GM18870 (cell line): ENCODE measurements around the gene PPFIA2.
"Not testable (repeated sequence)": the region's sequence is repeated elsewhere in the genome, so short reads cannot be mapped to it uniquely, and the experiment has no call there.

Experiments used
- ATAC-seq: cut with Tn5 transposase; IDR thresholded peaks from one replicate; pipeline ENCODE4 v1.9.1; 2021; ENCODE audit warnings: moderate library complexity; ENCODE audit not compliant: unreplicated experiment

Gene PPFIA2

GRCh38 chr12:81670759-81671158 is 88.4 kb downstream of the PPFIA2 start:
- ATAC-seq: no peak

DNA sequence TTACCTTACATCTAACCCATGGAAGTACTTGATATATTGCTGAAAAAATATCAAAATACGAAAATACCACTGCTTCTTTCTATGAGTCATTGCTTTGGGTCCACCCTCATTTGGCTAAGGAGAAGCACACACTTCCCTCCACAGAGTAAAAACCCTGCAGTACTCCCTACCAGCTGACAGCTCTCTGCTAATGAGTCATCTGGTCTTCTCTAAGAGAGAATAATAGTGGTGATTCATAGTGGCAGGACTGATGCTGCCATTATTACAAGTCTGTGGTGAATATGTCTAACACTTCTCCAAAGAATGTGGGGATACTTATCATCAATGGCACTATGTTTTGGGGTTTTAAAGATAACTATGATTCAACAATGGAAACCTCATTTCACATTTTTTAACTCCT is 90.7 kb downstream of the PPFIA2 start:
- peak; percentile 99 for ATAC-seq

- ATAC-seq: not testable (repeated sequence)
Observed at GRCh38 chr12:81659310-81659709, 99.8 kb downstream of the PPFIA2 start.

- ATAC-seq: peak; percentile 73
Observed at GRCh38 chr12:81644503-81644902, 114.6 kb downstream of the PPFIA2 start.

- no peak for ATAC-seq
Observed at GRCh38 chr12:81639196-81639595, 120.0 kb downstream of the PPFIA2 start.

- no peak for ATAC-seq
Observed at GRCh38 chr12:81633127-81633526, 126.0 kb downstream of the PPFIA2 start.

DNA sequence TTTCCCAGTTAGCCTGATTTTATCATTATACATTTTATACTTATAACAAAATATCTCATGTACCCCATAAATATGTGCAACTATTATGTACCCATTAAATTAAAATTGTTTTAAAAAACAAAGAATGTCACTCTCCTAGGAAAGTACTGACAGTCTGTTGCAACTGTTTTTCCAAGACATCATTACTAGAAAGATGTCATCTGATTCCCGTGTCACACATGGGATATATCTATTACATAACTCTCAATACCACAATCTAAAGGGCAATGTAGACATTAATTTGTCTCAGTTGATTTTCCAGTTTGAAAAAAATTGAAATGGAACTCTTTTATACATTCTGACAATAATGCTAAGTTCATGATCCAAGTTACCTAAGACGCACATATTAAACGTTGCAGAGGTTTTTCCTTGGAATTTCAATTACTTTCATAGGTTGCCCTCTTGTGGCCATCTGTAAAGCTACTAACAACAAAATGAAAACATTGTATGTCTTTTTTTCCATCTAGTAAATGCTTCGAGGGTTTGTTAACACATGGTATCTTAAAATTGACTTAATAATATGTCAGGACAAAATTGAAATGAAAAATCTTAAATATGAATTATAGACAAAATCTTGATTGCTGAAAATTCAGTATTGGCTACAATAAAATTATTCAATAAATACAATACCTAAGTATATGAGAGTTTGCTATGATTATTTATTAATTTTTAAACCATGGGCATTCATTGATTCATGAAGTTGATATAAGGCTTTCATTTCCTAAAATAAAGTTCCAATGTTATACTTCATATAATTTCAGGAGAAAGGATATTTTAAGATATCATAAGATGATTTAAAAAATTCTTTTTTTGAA is 131.6 kb downstream of the PPFIA2 start:
- no peak for ATAC-seq

DNA sequence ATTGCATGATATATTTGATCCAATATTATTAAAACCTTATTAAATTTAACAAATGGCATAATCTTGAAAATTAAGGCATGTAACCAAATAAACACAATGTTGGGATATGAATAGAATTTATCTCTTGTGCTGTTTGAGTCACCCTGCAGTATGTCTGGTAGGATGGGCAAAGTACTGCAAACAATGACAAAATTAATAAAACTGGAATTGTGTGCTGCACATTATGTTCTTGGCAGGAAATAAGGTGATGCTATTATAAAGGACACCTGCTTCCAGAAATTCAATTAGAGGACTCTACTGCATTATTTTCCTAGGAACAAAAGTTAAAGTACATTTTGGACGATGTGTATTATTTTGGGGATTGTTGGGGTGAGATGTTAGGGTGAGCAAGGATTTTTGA is 132.7 kb downstream of the PPFIA2 start:
- ATAC-seq: no peak

- ATAC-seq: no peak
Observed at GRCh38 chr12:81617915-81618314, 141.2 kb downstream of the PPFIA2 start.

GRCh38 chr12:81615026-81615588 is 144.0 kb downstream of the PPFIA2 start:
- no peak for ATAC-seq

- peak; percentile 81 for ATAC-seq
Observed at GRCh38 chr12:81610955-81611889, 147.9 kb downstream of the PPFIA2 start.

GRCh38 chr12:81597928-81598604 is 161.1 kb downstream of the PPFIA2 start:
- peak; percentile 98 for ATAC-seq

DNA sequence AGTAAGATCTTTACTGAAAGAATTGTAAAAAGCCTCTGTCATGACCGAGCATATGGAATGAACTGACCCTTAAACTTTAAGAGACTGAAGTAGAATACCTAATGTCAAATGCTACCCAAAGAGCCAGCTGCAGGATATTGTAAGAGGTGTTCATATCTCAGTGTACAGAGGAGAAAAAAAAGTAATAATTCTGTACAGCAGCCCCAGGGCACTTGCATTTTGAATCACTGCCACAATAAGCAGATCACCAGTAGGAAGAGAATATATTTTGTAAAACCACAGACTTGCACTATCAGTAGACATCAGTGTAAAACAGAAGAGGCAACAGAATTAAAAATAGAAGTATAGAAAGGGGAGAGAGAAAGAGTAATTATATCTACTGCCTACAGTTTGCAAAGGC is 162.6 kb downstream of the PPFIA2 start:
- no peak for ATAC-seq

GRCh38 chr12:81591256-81591655 is 167.9 kb downstream of the PPFIA2 start:
- ATAC-seq: no peak

DNA sequence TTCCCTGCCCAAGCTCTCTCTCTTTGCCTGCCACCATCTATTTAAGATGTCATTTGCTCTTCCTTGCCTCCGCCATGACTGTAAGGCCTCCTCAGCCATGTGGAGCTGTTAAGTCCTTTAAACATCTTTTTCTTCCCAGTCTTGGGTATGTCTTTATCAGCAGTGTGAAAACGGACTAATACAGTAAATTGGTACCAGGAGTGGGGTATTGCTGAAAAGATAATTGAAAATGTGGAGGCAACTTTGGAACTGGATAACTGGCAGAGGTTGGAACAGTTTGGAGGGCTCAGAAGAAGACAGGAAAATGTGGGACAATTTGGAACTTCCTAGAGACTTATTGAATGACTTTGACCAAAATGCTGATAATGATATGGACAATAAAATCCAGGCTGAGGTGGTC is 168.4 kb downstream of the PPFIA2 start:
- ATAC-seq: not testable (repeated sequence)

GRCh38 chr12:81588235-81589008 is 170.7 kb downstream of the PPFIA2 start:
- no peak for ATAC-seq

- ATAC-seq: no peak
Observed at GRCh38 chr12:81585787-81586186, 173.4 kb downstream of the PPFIA2 start.

DNA sequence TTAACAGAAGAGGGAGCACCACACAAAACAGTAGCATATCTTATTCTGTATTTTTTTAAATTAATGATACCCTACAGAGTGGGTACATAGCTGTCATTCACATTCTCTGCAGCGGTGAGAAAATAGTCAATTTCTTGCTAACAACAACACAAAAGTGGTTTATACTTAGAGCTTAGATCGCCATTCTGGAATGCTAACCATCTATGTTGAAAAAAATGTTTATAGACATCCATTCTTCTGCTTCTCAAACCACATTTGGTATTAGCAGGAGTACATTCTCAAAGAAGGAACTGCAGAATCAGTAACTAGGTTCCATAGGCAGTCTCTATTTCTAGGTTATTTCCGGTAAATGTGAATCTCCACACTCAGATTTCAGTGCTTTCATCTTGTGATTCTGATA is 185.9 kb downstream of the PPFIA2 start:
- ATAC-seq: no peak

- ATAC-seq: no peak
Observed at GRCh38 chr12:81572411-81572810, 186.7 kb downstream of the PPFIA2 start.

DNA sequence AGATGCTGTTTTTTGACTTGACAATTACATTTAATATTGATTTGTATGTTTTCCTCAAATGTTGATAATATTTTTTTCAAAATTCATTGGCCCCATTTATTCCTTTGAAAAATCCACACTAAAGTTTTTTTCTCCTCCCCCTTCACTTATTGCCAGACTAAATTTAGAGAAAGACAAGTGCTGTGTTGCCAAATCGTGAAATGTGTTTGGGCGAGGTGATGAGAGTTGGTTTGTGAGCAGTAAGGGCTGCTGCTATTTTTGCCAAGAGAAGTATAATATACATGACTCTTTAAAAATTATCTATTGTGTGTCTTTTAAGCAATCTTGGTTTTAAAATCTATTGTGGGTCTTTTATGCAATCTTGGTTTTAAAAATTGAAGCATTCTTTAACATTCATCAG is 188.9 kb downstream of the PPFIA2 start:
- ATAC-seq: no peak
